Heart left ventricle (tissue), 16 donors: Measurements from ENCODE around the gene TMEM229B. TPM values are rescaled to one million over a fixed set of nuclear protein-coding genes. Genes with fewer than 3 reads are reported as not detected.

ENCODE experiments used
- ATAC-seq, 4 donors: fragments of 200-7000 bp; cut with Tn5 transposase; one replicate each; pipeline ENCODE4 v1.9.1; 2020 to 2022; ENCODE audit warnings: moderate library complexity in 4 of 4, mild to moderate bottlenecking in 3 of 4, moderate number of reproducible peaks in 1 of 4
- DNase-seq, 5 donors: peaks; one replicate each; pipeline ENCODE4 v3.0.0-alpha.2; 2020
- H3K27ac ChIP-seq, 12 donors: fragments of 200-600 bp; sonication (generic) in 4 of 12; one replicate each; pipeline versions ENCODE4 v1.5.0 to v1.8.0; 2016 to 2022; ENCODE audit warnings: mild to moderate bottlenecking in 2 of 12
- H3K27me3 ChIP-seq, 9 donors: fragments of 200-600 bp; sonication (generic) in 2 of 9; one replicate each; pipeline versions ENCODE4 v1.5.1 to v1.8.0; 2016 to 2022; ENCODE audit warnings: mild to moderate bottlenecking in 3 of 9
- H3K36me3 ChIP-seq, 9 donors: fragments of 200-600 bp; sonication (generic) in 2 of 9; one replicate each; pipeline versions ENCODE4 v1.5.0 to v1.8.0; 2018 to 2022; ENCODE audit warnings: mild to moderate bottlenecking in 2 of 9
- H3K4me1 ChIP-seq, 12 donors: fragments of 200-600 bp; sonication (generic) in 4 of 12; one replicate each; pipeline versions ENCODE4 v1.5.0 to v1.8.0; 2016 to 2022; ENCODE audit warnings: mild to moderate bottlenecking in 3 of 12
- H3K4me3 ChIP-seq, 12 donors: fragments of 200-600 bp; sonication (generic) in 4 of 12; one replicate each; pipeline versions ENCODE4 v1.5.0 to v1.8.0; 2017 to 2022; ENCODE audit warnings: mild to moderate bottlenecking in 9 of 12, moderate library complexity in 4 of 12
- H3K9me3 ChIP-seq, 12 donors: fragments of 200-600 bp; sonication (generic) in 4 of 12; one replicate each; pipeline versions ENCODE4 v1.5.0 to v1.8.0; 2016 to 2022; ENCODE audit warnings: mild to moderate bottlenecking in 1 of 12
- CTCF ChIP-seq, 12 donors: fragments of 200-600 bp; sonication (generic) in 4 of 12; IDR thresholded peaks; one replicate each; pipeline versions ENCODE4 v1.5.0 to v1.8.0; 2018 to 2022; ENCODE audit warnings: antibody characterized with exemption in 12 of 12, mild to moderate bottlenecking in 5 of 12
- POLR2A ChIP-seq, 2 donors: fragments of 450-650 bp; IDR thresholded peaks; one replicate each; pipeline ENCODE4 v1.6.1; 2017; ENCODE audit warnings: antibody characterized with exemption in 2 of 2, mild to moderate bottlenecking in 2 of 2, moderate library complexity in 2 of 2
- WGBS, 4 donors: extraction: QIAGEN DNeasy Blood & Tissue Kit in 2 of 4; methylation state at CpG; one replicate each; pipeline versions ENCODE4 v1.1.5 to v1.1.7; 2013 to 2018; 5-methylcytosine and 5-hydroxymethylcytosine counted together
- intact Hi-C, 10 donors: fragments of 100-400 bp; cut with DNase I; formaldehyde crosslinking; loops; one replicate each; pipeline versions ENCODE4 v1.11.1 to v1.14.2; 2022
- polyA plus RNA-seq, 2 donors: library from polyadenylated mRNA; stranded (reverse); fragments of 200-250 nt; gene quantifications; one replicate each; pipeline ENCODE4 v1.2.3, GENCODE V29; 2013
- total RNA-seq, 9 donors: library from RNA; depleted of rRNA in 2 of 9; stranded (reverse); fragments of >200 nt in 2 of 9; fragmentation: NEBNext Ultra II Directional in 3 of 9; extraction: Animal tissue kit (Norgen Biotek cat#: 25700) in 3 of 9; gene quantifications; one replicate each; pipeline versions ENCODE4 v1.1.0 to v1.2.4, GENCODE V29; 2016 to 2023
- donor health status: ischemic (EF 13 %, LVEDD 7.1; RV severe dilation, severe dysfunction).
- donor health status: healthy with polysubstance abuse.
- donor health status: DM: no; HTN: yes; CAD: no.
- donor health status: DM: no; HTN: no; CAD: no.
- donor health status: ischemic (EF 25% LVEDD 6.9; RV normal size, moderate dysfunction).
- donor health status: ischemic (EF 25% LVEDD 5.7; RV mildly dilated, moderate dysfunction).
- donor health status: healthy.
- donor health status: DM: yes; HTN: yes; CAD: no.
- donor health status: ischemic (EF 35%, LVEDD 5.7; RV mildly dilated, moderate dysfunction).
- donor health status: nonischemic (EF 11% LVEDD 7.7; RV severe dilation, severe dysfunction).
- donor health status: DM: yes; HTN: yes; CAD: no.
- donor health status: PGD.
- donor health status: ischemic (EF 29% LVEDD 5.4; RV normal size, mild dysfunction).
- donor health status: nonischemic (EF 23%, LVEDD 6.1; RV moderate dilation, normal function).

The TMEM229B gene
- total and polyA plus RNA-seq, 11 donors, result 0.69 to 6.5 (median 1.7) TPM

DNA sequence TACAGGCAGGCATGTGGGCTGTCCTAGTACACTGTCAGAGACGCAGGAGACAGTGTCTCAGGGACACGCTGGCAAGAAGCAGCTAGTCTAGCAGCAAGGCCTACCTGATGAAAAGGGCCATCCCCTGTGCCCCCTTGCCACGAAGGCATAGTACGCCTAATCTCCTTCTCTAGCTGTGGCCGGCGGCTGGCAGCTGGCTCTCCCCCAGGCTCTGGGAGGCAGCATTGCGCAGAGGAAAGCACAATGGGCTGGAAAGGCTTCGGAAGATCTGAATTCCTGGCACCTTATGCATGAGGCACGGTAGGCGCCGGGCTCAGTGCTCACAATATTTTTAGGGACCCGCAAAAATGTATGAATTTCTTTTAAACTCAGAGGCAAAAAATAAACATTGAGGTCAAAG is 28.6 kb upstream of the TMEM229B start:
- no peak overlapping the region for H3K4me3 ChIP-seq
- peak in 4 of 5 donors; percentile 27 to 67 (median 46) for DNase-seq
- H3K36me3 ChIP-seq, result no peaks in the 10 kb centered on the region
- peaks cover 0 to 29% (median 0%) of the 10 kb centered on the region in 9 donors for H3K27me3 ChIP-seq
- WGBS, 4 donors, result 22 to 35% (median 26%) methylated on average over 12 of the region's 12 CpGs
- intact Hi-C loops, result loop anchor here in 1 of 10 donors (5.0 kb wide), 1 partner anchor 90 kb away; no protein-coding TSS in a partner anchor
- peak in 3 of 4 donors; percentile 58 to 76 (median 70) for ATAC-seq
- peaks cover 0 to 31% (median 7%) of the 10 kb centered on the region in 12 donors for H3K4me1 ChIP-seq
- no peaks in the 10 kb centered on the region for H3K9me3 ChIP-seq
- no peak overlapping the region for H3K27ac ChIP-seq
- no peak for TF ChIP-seq POLR2A (IDR thresholded peaks at IDR 0.05)
- TF ChIP-seq CTCF (IDR thresholded peaks at IDR 0.05), result peak in 4 of 12 donors; percentile 7 to 31 (median 18)

GRCh38 chr14:67516676-67517075 is 28.2 kb upstream of the TMEM229B start:
- intact Hi-C loops, result loop anchor here in 1 of 10 donors (5.0 kb wide), 1 partner anchor 89 kb away; no protein-coding TSS in a partner anchor
- Histone ChIP-seq H3K27ac (no peak overlapping the region), H3K36me3 (no peaks in the 10 kb centered on the region), H3K9me3 (no peaks in the 10 kb centered on the region), H3K27me3 (peaks cover 0 to 26% (median 0%) of the 10 kb centered on the region in 9 donors), H3K4me3 (no peak overlapping the region), H3K4me1 (peaks cover 0 to 31% (median 7%) of the 10 kb centered on the region in 12 donors)
- ATAC-seq, result peak in 1 of 4 donors; percentile 27
- DNase-seq, result no peak
- TF ChIP-seq POLR2A (IDR thresholded peaks at IDR 0.05) (no peak), CTCF (IDR thresholded peaks at IDR 0.05) (no peak)
- 41 to 56% (median 53%) methylated on average over 2 of the region's 2 CpGs for whole genome bisulfite sequencing, 4 donors

- ATAC-seq (peak in 2 of 4 donors; percentile 46 to 47), DNase-seq (peak in 2 of 5 donors; percentile 38 to 72)
- H3K9me3 ChIP-seq, result no peaks in the 10 kb centered on the region
- TF ChIP-seq CTCF (IDR thresholded peaks at IDR 0.05), result no peak
- TF ChIP-seq POLR2A (IDR thresholded peaks at IDR 0.05), result no peak
- H3K36me3 ChIP-seq, result no peaks in the 10 kb centered on the region
- peak overlapping the region in 1 of 12 donors; percentile 87 for H3K27ac ChIP-seq
- H3K27me3 ChIP-seq, result peaks cover 0 to 23% (median 0%) of the 10 kb centered on the region in 9 donors
- WGBS, 4 donors, result 8 to 40% (median 13%) methylated on average over 6 to 45 of the region's 45 CpGs
- peak overlapping the region; percentile 58 to 96 (median 91) for H3K4me3 ChIP-seq
- intact Hi-C loops, result loop anchor here in 1 of 10 donors (5.0 kb wide), 1 partner anchor 88 kb away; no protein-coding TSS in a partner anchor
- H3K4me1 ChIP-seq, result peaks cover 0 to 31% (median 7%) of the 10 kb centered on the region in 12 donors
These were observed 27.0 kb upstream of the TMEM229B start for GRCh38 chr14:67515386-67516079.
